BE2C (cell line): ENCODE results near the gene QKI.
"Not testable (repeated sequence)": the region's sequence is repeated elsewhere in the genome, so short reads cannot be mapped to it uniquely, and the experiment has no call there.

Experiments used
- DNase-seq: peaks from one replicate; pipeline ENCODE4 v3.0.0-alpha.2; 2020
- H3K27me3 ChIP-seq: fragments of 250-450 bp; sonication (Bioruptor Pico); 2 replicates; pipeline ENCODE4 v1.5.1; 2020; ENCODE audit warnings: mild to moderate bottlenecking
- H3K36me3 ChIP-seq: fragments of 250-450 bp; sonication (Bioruptor Pico); 2 replicates; pipeline ENCODE4 v1.5.1; 2020; ENCODE audit warnings: mild to moderate bottlenecking
- H3K4me1 ChIP-seq: fragments of 250-450 bp; sonication (Bioruptor Pico); 2 replicates; pipeline ENCODE4 v1.5.1; 2020
- H3K4me3 ChIP-seq: 2 replicates; pipeline ENCODE4 v1.5.1; 2011; ENCODE audit warnings: low read depth, low read length
- H3K9me3 ChIP-seq: fragments of 250-450 bp; sonication (Bioruptor Pico); 2 replicates; pipeline ENCODE4 v1.5.1; 2020
- TF ChIP-seq, protein P1 (sequence below): IDR thresholded peaks from 2 replicates; pipeline ENCODE4 v1.5.1; 2012; ENCODE audit warnings: mild to moderate bottlenecking, low read depth, low read length

The QKI gene

GRCh38 chr6:163380216-163380615 is 34.3 kb upstream of the QKI start:
- H3K9me3 ChIP-seq = no peaks in the 10 kb centered on the region
- no peaks in the 10 kb centered on the region for H3K27me3 ChIP-seq
- H3K4me1 ChIP-seq = no peaks in the 10 kb centered on the region
- H3K36me3 ChIP-seq = no peaks in the 10 kb centered on the region
- no peak overlapping the region for H3K4me3 ChIP-seq
- DNase-seq = no peak
- TF ChIP-seq, protein P1, sequence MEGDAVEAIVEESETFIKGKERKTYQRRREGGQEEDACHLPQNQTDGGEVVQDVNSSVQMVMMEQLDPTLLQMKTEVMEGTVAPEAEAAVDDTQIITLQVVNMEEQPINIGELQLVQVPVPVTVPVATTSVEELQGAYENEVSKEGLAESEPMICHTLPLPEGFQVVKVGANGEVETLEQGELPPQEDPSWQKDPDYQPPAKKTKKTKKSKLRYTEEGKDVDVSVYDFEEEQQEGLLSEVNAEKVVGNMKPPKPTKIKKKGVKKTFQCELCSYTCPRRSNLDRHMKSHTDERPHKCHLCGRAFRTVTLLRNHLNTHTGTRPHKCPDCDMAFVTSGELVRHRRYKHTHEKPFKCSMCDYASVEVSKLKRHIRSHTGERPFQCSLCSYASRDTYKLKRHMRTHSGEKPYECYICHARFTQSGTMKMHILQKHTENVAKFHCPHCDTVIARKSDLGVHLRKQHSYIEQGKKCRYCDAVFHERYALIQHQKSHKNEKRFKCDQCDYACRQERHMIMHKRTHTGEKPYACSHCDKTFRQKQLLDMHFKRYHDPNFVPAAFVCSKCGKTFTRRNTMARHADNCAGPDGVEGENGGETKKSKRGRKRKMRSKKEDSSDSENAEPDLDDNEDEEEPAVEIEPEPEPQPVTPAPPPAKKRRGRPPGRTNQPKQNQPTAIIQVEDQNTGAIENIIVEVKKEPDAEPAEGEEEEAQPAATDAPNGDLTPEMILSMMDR = no peak

DNA sequence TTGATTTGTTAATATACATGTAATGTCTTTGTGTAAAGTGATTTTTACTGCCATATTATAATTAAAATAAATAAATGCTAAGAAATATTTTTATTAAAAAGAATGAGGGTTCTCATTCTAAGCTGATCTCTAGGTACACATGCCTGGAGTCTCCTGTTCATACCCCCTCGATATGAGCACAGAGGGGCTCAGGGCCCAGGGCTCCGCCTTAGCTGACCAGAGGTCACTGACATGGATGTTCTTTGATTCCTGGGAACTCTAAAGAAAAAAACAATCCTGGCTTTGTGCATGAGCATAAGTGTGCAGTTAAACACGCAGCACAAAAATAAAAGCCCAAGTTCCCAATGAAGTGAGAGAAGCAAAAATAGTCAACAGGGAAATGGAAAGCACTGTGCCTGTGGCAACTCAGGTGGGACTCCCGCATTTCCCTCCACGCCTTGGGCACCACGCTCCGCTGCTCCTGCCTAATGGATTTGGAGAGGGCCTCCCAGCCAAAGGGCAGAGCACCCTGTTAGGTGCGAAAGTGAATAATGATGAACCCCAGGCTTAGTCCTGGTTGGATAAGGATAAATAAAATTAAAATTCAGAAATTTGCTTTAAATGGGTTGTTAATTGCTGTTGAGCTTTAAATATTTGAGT is 33.3 kb upstream of the QKI start:
- Histone ChIP-seq H3K36me3 (no peaks in the 10 kb centered on the region), H3K4me3 (no peak overlapping the region), H3K27me3 (no peaks in the 10 kb centered on the region), H3K4me1 (no peaks in the 10 kb centered on the region), H3K9me3 (no peaks in the 10 kb centered on the region)
- TF ChIP-seq, protein P1 = no peak
- DNase-seq = no peak

GRCh38 chr6:163383396-163383795 is 31.1 kb upstream of the QKI start:
- not testable (repeated sequence) for DNase-seq, H3K36me3 ChIP-seq, H3K27me3 ChIP-seq

DNA sequence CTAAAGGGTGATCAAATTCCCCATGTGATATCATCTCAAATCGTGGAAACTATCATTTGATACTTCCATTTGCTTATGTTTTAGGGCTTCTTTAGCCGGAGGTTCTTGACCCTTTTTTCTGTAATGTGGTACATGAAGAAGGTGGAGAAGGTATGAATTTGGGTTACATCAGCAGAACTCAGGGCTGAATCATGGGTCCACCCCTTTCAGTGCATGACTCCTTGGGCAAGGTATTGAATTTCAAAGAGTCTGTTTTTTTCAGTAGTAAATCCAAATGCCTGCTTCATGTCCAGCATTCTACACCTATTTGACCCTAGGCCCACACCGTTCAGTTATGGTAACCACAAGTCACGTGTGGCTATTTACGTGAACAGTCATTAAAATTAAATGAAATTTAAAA is 30.6 kb upstream of the QKI start:
- no peaks in the 10 kb centered on the region for H3K36me3 ChIP-seq
- TF ChIP-seq, protein P1 = no peak
- DNase-seq = no peak
- no peaks in the 10 kb centered on the region; the same call in 1 of the 2 replicates for H3K4me1 ChIP-seq
- H3K9me3 ChIP-seq = no peaks in the 10 kb centered on the region
- no peak overlapping the region for H3K4me3 ChIP-seq
- H3K27me3 ChIP-seq = no peaks in the 10 kb centered on the region

More at GRCh38 chr6:163383396-163383795, 31.1 kb upstream of the QKI start:
- H3K9me3 ChIP-seq, H3K4me3 ChIP-seq, H3K4me1 ChIP-seq: not testable (repeated sequence)

GRCh38 chr6:163384510-163384909 is 30.0 kb upstream of the QKI start:
- Histone ChIP-seq H3K9me3 (no peaks in the 10 kb centered on the region), H3K4me1 (no peaks in the 10 kb centered on the region; the same call in 1 of the 2 replicates), H3K27me3 (no peaks in the 10 kb centered on the region), H3K36me3 (no peaks in the 10 kb centered on the region), H3K4me3 (no peak overlapping the region)
- no peak for DNase-seq
- TF ChIP-seq, protein P1 = no peak

GRCh38 chr6:163385503-163385902 is 29.0 kb upstream of the QKI start:
- H3K27me3 ChIP-seq, DNase-seq, H3K9me3 ChIP-seq, H3K4me3 ChIP-seq, H3K4me1 ChIP-seq, H3K36me3 ChIP-seq: not testable (repeated sequence)

GRCh38 chr6:163386329-163386908 is 28.1 kb upstream of the QKI start:
- H3K27me3 ChIP-seq = no peaks in the 10 kb centered on the region
- no peaks in the 10 kb centered on the region; the same call in 1 of the 2 replicates for H3K4me1 ChIP-seq
- no peaks in the 10 kb centered on the region for H3K9me3 ChIP-seq
- no peak overlapping the region for H3K4me3 ChIP-seq
- no peaks in the 10 kb centered on the region for H3K36me3 ChIP-seq
- TF ChIP-seq, protein P1 = no peak
- no peak for DNase-seq
